Neutrophil (primary cell): ENCODE measurements around the gene SMNDC1.

Experiments used
- H3K27ac ChIP-seq: fragments of 200-600 bp; sonication (generic); 2 replicates; pipeline ENCODE4 v1.5.1; 2016; ENCODE audit warnings: mild to moderate bottlenecking, moderate library complexity
- H3K27me3 ChIP-seq: fragments of 200-600 bp; sonication (generic); 2 replicates; pipeline ENCODE4 v1.6.0; 2016; ENCODE audit warnings: mild to moderate bottlenecking
- H3K36me3 ChIP-seq: fragments of 200-600 bp; sonication (generic); 2 replicates; pipeline ENCODE4 v1.5.1; 2017
- H3K4me1 ChIP-seq, 2 experiments: fragments of 200-600 bp in 1 of 2; sonication (generic) in 1 of 2; 1 replicate in 1 of 2; 2 replicates in 1 of 2; pipeline versions ENCODE4 v1.5.1 to v1.6.1; 2013 to 2016; ENCODE audit warnings: low read depth in 1 of 2, low read length in 1 of 2, mild to moderate bottlenecking in 1 of 2, moderate library complexity in 1 of 2; ENCODE audit not compliant: control insufficient read depth in 1 of 2, insufficient read depth in 1 of 2
- H3K4me3 ChIP-seq, 2 experiments: fragments of 200-600 bp in 1 of 2; sonication (generic) in 1 of 2; 1 replicate in 1 of 2; 2 replicates in 1 of 2; pipeline ENCODE4 v1.5.1; 2013 to 2016; ENCODE audit warnings: low read depth in 1 of 2, low read length in 1 of 2, mild to moderate bottlenecking in 1 of 2, moderate library complexity in 1 of 2
- H3K9me3 ChIP-seq: fragments of 200-600 bp; sonication (generic); 2 replicates; pipeline ENCODE4 v1.5.1; 2016
- TF ChIP-seq, protein P1 (sequence below): fragments of 200-600 bp; sonication (generic); IDR thresholded peaks from 2 replicates; pipeline ENCODE4 v1.5.1; 2016; ENCODE audit warnings: antibody characterized with exemption

SMNDC1 gene

GRCh38 chr10:110310741-110311140 is 6.0 kb upstream of the SMNDC1 start:
- no peaks in the 10 kb centered on the region for H3K36me3 ChIP-seq
- no peaks in the 10 kb centered on the region for H3K9me3 ChIP-seq
- peaks cover 0 to 15% of the 10 kb centered on the region in 2 experiments for H3K4me1 ChIP-seq
- no peak overlapping the region for H3K27ac ChIP-seq
- no peak overlapping the region for H3K4me3 ChIP-seq
- no peaks in the 10 kb centered on the region for H3K27me3 ChIP-seq
- TF ChIP-seq, protein P1, sequence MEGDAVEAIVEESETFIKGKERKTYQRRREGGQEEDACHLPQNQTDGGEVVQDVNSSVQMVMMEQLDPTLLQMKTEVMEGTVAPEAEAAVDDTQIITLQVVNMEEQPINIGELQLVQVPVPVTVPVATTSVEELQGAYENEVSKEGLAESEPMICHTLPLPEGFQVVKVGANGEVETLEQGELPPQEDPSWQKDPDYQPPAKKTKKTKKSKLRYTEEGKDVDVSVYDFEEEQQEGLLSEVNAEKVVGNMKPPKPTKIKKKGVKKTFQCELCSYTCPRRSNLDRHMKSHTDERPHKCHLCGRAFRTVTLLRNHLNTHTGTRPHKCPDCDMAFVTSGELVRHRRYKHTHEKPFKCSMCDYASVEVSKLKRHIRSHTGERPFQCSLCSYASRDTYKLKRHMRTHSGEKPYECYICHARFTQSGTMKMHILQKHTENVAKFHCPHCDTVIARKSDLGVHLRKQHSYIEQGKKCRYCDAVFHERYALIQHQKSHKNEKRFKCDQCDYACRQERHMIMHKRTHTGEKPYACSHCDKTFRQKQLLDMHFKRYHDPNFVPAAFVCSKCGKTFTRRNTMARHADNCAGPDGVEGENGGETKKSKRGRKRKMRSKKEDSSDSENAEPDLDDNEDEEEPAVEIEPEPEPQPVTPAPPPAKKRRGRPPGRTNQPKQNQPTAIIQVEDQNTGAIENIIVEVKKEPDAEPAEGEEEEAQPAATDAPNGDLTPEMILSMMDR: no peak

DNA sequence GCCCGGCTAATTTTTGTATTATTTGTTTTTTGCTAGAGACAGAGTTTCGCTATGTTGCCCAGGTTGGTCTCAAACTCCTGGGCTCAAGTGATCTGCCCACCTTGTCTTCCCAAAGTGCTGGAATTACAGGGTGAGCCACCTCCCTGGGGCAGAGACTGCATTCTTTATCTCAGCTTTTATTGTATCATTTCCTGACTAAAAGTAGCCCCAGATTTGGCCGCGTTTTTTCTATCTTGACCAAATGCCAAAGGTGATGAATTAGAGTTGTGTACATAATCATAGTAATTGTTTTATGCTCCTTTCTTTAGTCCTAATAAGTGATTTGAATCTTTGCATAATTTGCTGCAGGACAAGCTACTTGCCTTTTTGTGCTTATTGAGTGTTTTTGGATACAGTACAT is 3.1 kb upstream of the SMNDC1 start:
- peaks cover 6% of the 10 kb centered on the region for H3K36me3 ChIP-seq
- TF ChIP-seq, protein P1: no peak
- no peak overlapping the region for H3K4me3 ChIP-seq
- no peak overlapping the region for H3K27ac ChIP-seq
- H3K4me1 ChIP-seq: peaks cover 20 to 35% of the 10 kb centered on the region in 2 experiments
- H3K9me3 ChIP-seq: no peaks in the 10 kb centered on the region
- H3K27me3 ChIP-seq: no peaks in the 10 kb centered on the region

- Histone ChIP-seq H3K27ac (no peak overlapping the region), H3K36me3 (peaks cover 19% of the 10 kb centered on the region), H3K9me3 (no peaks in the 10 kb centered on the region), H3K4me3 (no peak overlapping the region), H3K27me3 (no peaks in the 10 kb centered on the region), H3K4me1 (peaks cover 32 to 45% of the 10 kb centered on the region in 2 experiments)
- TF ChIP-seq, protein P1: no peak
These were observed 1.7 kb upstream of the SMNDC1 start for GRCh38 chr10:110306452-110306768.

DNA sequence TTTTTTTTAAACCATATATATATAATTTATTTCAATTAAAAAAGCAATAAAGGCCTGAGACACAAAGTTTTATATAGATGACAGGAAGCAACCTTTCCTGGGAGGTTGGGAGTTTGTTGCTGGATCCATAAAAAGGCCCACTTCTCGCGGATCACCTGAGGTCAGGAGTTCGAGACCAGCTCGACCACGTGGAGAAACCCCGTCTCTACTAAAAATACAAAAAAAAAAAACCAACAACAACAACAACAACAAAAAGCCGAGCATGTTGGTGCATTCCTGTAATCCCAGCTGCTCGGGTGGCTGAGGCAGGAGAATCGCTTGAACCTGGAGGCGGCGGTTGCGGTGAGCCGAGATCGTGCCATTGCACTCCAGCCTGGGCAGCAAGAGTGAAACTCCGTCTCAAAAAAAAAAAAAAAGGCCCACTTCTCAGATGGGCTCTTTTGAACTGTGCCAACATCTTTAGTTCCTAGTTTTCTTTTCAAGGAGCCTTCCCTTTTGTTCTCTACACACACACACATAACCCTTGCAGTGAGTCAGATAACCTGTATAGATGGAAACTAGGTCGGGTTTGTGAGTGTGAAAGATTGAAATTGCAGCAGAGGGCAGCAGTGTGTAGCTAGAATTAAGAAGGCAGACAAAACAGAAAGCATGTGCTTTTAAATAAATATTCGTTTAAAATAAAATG is 1.2 kb upstream of the SMNDC1 start:
- H3K9me3 ChIP-seq: no peaks in the 10 kb centered on the region
- peak overlapping the region; percentile 88 to 93 for H3K4me3 ChIP-seq
- H3K36me3 ChIP-seq: peaks cover 24% of the 10 kb centered on the region
- peak overlapping the region; percentile 97 for H3K27ac ChIP-seq
- TF ChIP-seq, protein P1: no peak
- H3K4me1 ChIP-seq: peaks cover 32 to 46% of the 10 kb centered on the region in 2 experiments
- H3K27me3 ChIP-seq: no peaks in the 10 kb centered on the region

- H3K4me1 ChIP-seq: peaks cover 32 to 37% of the 10 kb centered on the region in 2 experiments
- peak overlapping the region; percentile 97 for H3K27ac ChIP-seq
- H3K4me3 ChIP-seq: peak overlapping the region; percentile 88 to 93
- TF ChIP-seq, protein P1: peak; percentile 42
- H3K9me3 ChIP-seq: no peaks in the 10 kb centered on the region
- H3K27me3 ChIP-seq: no peaks in the 10 kb centered on the region
- peaks cover 38% of the 10 kb centered on the region for H3K36me3 ChIP-seq
These were observed 333 bp downstream of the SMNDC1 start for GRCh38 chr10:110304394-110304779.
